ENCODE measurements around the gene NPAS2. TPM values are rescaled to one million over a fixed set of nuclear protein-coding genes. Genes with fewer than 3 reads are reported as not detected.

Gene NPAS2
- total RNA-seq, 3 donors from 2014 or later, result 6.2 to 42.3 (median 22.5) TPM

DNA sequence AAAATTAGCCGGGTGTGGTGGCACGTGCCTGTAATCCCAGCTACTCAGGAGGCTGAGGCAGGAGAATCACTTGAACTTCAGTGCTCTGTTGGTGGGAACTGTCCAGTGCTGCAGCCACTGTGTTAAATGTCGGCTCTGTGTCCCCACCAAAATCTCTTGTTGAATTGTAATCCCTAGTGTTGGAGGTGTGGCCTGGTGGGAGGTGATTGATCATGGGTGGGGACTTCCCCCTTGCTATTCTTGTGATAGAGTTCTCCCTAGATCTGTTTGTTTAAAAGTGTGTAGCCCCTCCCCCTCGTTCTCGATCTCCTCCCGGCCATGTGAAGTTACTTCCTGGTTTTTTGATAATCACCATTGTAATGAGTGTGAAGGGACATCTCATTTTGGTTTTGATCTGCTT lies 172.3 kb downstream of the NPAS2 start:
- no peak overlapping the region for H3K4me3 ChIP-seq
- H3K4me1 ChIP-seq, result no peaks in the 10 kb centered on the region
- TF ChIP-seq POLR2AphosphoS5 (IDR thresholded peaks at IDR 0.05) (no peak), POLR2A (IDR thresholded peaks at IDR 0.05) (no peak)
- TF ChIP-seq, protein P1, sequence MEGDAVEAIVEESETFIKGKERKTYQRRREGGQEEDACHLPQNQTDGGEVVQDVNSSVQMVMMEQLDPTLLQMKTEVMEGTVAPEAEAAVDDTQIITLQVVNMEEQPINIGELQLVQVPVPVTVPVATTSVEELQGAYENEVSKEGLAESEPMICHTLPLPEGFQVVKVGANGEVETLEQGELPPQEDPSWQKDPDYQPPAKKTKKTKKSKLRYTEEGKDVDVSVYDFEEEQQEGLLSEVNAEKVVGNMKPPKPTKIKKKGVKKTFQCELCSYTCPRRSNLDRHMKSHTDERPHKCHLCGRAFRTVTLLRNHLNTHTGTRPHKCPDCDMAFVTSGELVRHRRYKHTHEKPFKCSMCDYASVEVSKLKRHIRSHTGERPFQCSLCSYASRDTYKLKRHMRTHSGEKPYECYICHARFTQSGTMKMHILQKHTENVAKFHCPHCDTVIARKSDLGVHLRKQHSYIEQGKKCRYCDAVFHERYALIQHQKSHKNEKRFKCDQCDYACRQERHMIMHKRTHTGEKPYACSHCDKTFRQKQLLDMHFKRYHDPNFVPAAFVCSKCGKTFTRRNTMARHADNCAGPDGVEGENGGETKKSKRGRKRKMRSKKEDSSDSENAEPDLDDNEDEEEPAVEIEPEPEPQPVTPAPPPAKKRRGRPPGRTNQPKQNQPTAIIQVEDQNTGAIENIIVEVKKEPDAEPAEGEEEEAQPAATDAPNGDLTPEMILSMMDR (IDR thresholded peaks at IDR 0.05), result no peak
- no peaks in the 10 kb centered on the region for H3K36me3 ChIP-seq
- no peaks in the 10 kb centered on the region for H3K27me3 ChIP-seq
- no peak for DNase-seq (ENCODE audit: low spot score in 2 of 2)
- H3K9me3 ChIP-seq, result no peaks in the 10 kb centered on the region
- no peak overlapping the region for H3K27ac ChIP-seq
- intact Hi-C loops (cut with DNase I; ENCODE audit: low total_unique reads), result loop anchor here (10.0 kb wide), 1 partner anchor 267 kb away; no protein-coding TSS in a partner anchor

DNA sequence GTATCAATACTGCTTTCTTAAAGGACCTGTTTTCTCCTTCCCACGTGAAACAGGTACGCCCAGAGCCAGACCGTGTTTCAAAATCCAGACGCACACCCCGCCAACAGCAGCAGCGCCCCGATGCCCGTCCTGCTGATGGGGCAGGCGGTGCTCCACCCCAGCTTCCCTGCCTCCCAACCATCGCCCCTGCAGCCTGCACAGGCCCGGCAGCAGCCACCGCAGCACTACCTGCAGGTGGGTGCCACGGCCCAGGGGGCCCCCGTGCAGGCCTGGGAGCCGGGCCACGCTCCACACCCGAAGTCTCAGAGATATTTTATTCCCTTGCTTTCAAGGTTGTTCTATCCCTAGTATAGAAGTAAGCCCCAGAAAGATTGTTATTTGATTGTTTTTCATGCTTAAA lies 173.4 kb downstream of the NPAS2 start:
- TF ChIP-seq, protein P1 (IDR thresholded peaks at IDR 0.05), result no peak
- TF ChIP-seq POLR2A (IDR thresholded peaks at IDR 0.05), result no peak
- TF ChIP-seq POLR2AphosphoS5 (IDR thresholded peaks at IDR 0.05), result no peak
- no peak overlapping the region for H3K27ac ChIP-seq
- H3K36me3 ChIP-seq, result no peaks in the 10 kb centered on the region
- DNase-seq (ENCODE audit: low spot score in 2 of 2), result no peak
- intact Hi-C loops (cut with DNase I; ENCODE audit: low total_unique reads), result loop anchor here (10.0 kb wide), 1 partner anchor 268 kb away; no protein-coding TSS in a partner anchor
- no peaks in the 10 kb centered on the region for H3K9me3 ChIP-seq
- no peak overlapping the region for H3K4me3 ChIP-seq
- H3K27me3 ChIP-seq, result no peaks in the 10 kb centered on the region
- no peaks in the 10 kb centered on the region for H3K4me1 ChIP-seq

DNA sequence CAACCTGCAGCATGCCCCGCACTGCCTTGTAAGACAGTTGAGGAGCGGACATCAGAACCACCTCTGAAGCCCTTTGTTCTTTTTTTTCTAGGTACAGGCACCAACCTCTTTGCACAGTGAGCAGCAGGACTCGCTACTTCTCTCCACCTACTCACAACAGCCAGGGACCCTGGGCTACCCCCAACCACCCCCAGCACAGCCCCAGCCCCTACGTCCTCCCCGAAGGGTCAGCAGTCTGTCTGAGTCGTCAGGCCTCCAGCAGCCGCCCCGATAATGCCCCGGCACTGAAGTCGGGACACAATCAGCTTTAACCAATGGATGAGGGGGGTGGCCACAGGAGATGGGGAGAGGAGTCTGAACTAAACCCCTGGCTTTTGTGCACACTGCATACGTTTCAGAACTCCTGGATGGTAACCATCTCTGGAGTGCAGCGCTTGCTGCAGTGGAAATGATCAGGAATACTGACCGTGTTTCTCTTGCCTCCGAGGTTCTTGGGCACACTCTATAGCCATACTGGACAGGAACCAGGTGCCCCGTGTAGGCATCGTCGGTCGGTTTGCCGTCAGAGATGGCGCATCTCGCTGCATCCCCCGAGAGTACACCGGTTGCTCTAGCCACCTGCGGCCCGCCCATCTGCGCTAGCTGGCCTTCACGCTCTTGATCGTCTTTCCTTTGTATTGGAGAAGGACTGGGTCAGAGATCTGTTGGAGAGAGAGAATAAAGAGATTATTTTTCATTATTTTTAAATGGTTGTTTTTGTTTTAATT lies 175.6 kb downstream of the NPAS2 start:
- Histone ChIP-seq H3K27ac (no peak overlapping the region), H3K4me3 (no peak overlapping the region), H3K4me1 (no peaks in the 10 kb centered on the region), H3K27me3 (no peaks in the 10 kb centered on the region), H3K36me3 (no peaks in the 10 kb centered on the region), H3K9me3 (no peaks in the 10 kb centered on the region)
- TF ChIP-seq, protein P1 (IDR thresholded peaks at IDR 0.05), result no peak
- no peak for TF ChIP-seq POLR2A (IDR thresholded peaks at IDR 0.05)
- TF ChIP-seq POLR2AphosphoS5 (IDR thresholded peaks at IDR 0.05), result no peak
- intact Hi-C loops (cut with DNase I; ENCODE audit: low total_unique reads), result loop anchor here (10.0 kb wide), 1 partner anchor 271 kb away; no protein-coding TSS in a partner anchor
- DNase-seq (ENCODE audit: low spot score in 2 of 2), result no peak

DNA sequence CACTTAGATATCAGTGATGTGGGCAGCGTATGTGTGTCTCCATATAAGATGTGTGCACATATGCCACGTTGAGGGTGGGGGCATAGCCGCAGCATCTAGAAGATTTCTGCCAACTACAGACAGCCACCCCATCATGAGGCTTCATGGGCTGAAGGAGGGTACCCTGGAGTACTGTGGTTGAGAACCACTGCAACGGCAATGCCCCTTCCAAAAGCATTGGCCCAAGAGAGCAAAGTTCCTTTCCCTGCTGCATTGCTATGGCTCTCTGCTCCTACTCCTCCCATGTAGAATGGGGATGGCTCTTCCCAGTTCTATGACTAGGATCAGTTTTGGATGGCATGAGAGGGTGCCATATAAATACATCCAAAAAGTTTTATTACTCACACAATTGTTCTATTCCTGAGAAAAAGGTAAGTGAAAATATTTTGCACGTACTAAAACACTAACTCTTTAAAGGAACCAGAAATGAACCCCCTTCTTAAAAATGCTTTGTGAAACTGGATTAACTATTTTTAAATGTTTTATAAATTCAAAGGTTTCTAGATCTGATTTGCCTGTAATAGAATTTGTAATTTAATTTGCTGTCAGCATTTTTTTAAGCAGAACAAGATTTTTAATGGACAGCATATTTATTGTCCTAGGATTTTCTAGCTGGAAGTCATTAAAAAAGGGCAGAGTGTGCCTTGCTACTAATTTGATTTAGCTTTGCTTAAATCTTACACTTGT lies 177.7 kb downstream of the NPAS2 start:
- no peaks in the 10 kb centered on the region for H3K4me1 ChIP-seq
- TF ChIP-seq, protein P1 (IDR thresholded peaks at IDR 0.05), result no peak
- no peak for TF ChIP-seq POLR2AphosphoS5 (IDR thresholded peaks at IDR 0.05)
- no peaks in the 10 kb centered on the region for H3K36me3 ChIP-seq
- intact Hi-C loops (cut with DNase I; ENCODE audit: low total_unique reads), result loop anchor here (10.0 kb wide), 1 partner anchor 273 kb away; no protein-coding TSS in a partner anchor
- H3K27me3 ChIP-seq, result no peaks in the 10 kb centered on the region
- no peaks in the 10 kb centered on the region for H3K9me3 ChIP-seq
- H3K4me3 ChIP-seq, result no peak overlapping the region
- H3K27ac ChIP-seq, result no peak overlapping the region
- DNase-seq (ENCODE audit: low spot score in 2 of 2), result no peak

DNA sequence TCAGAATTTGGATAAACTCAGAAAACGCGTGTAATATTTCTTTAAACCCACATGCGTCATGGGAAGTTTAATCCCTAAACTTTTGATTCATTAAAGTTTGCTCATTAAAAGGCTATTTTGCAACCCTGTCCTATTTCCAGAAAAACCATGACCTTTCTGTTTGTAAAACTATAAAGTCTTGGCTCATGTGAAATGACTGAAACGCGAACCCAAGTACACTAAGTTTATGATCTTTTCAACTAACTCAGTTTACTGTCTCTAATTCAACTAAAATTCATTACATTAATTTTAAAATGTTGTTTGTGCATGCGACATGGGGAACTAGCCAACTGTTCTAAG lies 178.3 kb downstream of the NPAS2 start:
- Histone ChIP-seq H3K4me1 (peaks cover 0 to under 1% of the 10 kb centered on the region in 2 donors), H3K27ac (no peak overlapping the region), H3K4me3 (no peak overlapping the region), H3K27me3 (no peaks in the 10 kb centered on the region), H3K36me3 (no peaks in the 10 kb centered on the region), H3K9me3 (no peaks in the 10 kb centered on the region)
- intact Hi-C loops (cut with DNase I; ENCODE audit: low total_unique reads), result loop anchor here (10.0 kb wide), 1 partner anchor 273 kb away; no protein-coding TSS in a partner anchor
- no peak for DNase-seq (ENCODE audit: low spot score in 2 of 2)
- TF ChIP-seq, protein P1 (IDR thresholded peaks at IDR 0.05), result no peak
- TF ChIP-seq POLR2A (IDR thresholded peaks at IDR 0.05), result no peak
- no peak for TF ChIP-seq POLR2AphosphoS5 (IDR thresholded peaks at IDR 0.05)

Measured in breast epithelium (tissue), 4 donors.